ENCODE data around the gene JHY.

- TF ChIP-seq CTCF (IDR thresholded peaks at IDR 0.05) = no peak
- no peak for TF ChIP-seq POLR2A (IDR thresholded peaks at IDR 0.05)
Measured at GRCh38 chr11:122920579-122920978, 38.0 kb downstream of the JHY start.
